CD14-positive monocyte (primary cell): ENCODE results near the gene HCN3. TPM values are rescaled to one million over a fixed set of nuclear protein-coding genes. Genes with fewer than 3 reads are reported as not detected.

ENCODE experiments used
- DNase-seq, 3 donors: peaks; one replicate each; pipeline ENCODE4 v3.0.0-alpha.2; 2011 to 2022
- H2AFZ ChIP-seq: 2 replicates; pipeline ENCODE4 v1.6.0; 2012; ENCODE audit warnings: mild to moderate bottlenecking, low read depth, low read length, inconsistent platforms; ENCODE audit not compliant: insufficient read depth, poor library complexity, severe bottlenecking
- H3K27ac ChIP-seq, 2 donors: 1 replicate in 1 of 2; 2 replicates in 1 of 2; pipeline ENCODE4 v1.5.1; 2012 to 2013; ENCODE audit warnings: low read length in 2 of 2, control low read depth in 1 of 2, inconsistent platforms in 1 of 2, low read depth in 1 of 2, mild to moderate bottlenecking in 1 of 2
- H3K27me3 ChIP-seq, 2 donors: one replicate each; pipeline versions ENCODE4 v1.6.0 to v1.6.1; 2011 to 2013; ENCODE audit warnings: low read length in 2 of 2; ENCODE audit not compliant: control insufficient read depth in 2 of 2, insufficient read depth in 2 of 2
- H3K36me3 ChIP-seq, 2 donors: replicated peaks in 1 of 2; 1 replicate in 1 of 2; 2 replicates in 1 of 2; pipeline versions ENCODE4 v1.5.1 to v1.6.1; 2012 to 2013; ENCODE audit warnings: low read length in 2 of 2, control low read depth in 1 of 2, inconsistent platforms in 1 of 2, mild to moderate bottlenecking in 1 of 2; ENCODE audit not compliant: insufficient read depth in 2 of 2, control insufficient read depth in 1 of 2
- H3K4me1 ChIP-seq, 2 donors: 1 replicate in 1 of 2; 2 replicates in 1 of 2; pipeline versions ENCODE4 v1.5.1 to v1.6.1; 2012 to 2013; ENCODE audit warnings: low read length in 2 of 2, control low read depth in 1 of 2, inconsistent platforms in 1 of 2, mild to moderate bottlenecking in 1 of 2, moderate library complexity in 1 of 2; ENCODE audit not compliant: insufficient read depth in 2 of 2, control insufficient read depth in 1 of 2
- H3K4me2 ChIP-seq: replicated peaks from 2 replicates; pipeline ENCODE3; 2012; ENCODE audit warnings: low read length, moderate library complexity, mild to moderate bottlenecking; ENCODE audit not compliant: poor library complexity, severe bottlenecking; ENCODE audit errors: extremely low read depth
- H3K4me3 ChIP-seq, 3 experiments: fragments of 200-600 bp in 1 of 3; sonication (generic) in 1 of 3; replicated peaks in 1 of 3; 1 replicate in 2 of 3; 2 replicates in 1 of 3; pipeline ENCODE4 v1.5.1; 2011 to 2013; ENCODE audit warnings: low read length in 3 of 3, mild to moderate bottlenecking in 3 of 3, control low read depth in 2 of 3, low read depth in 2 of 3, inconsistent platforms in 1 of 3, moderate library complexity in 1 of 3
- H3K79me2 ChIP-seq: 2 replicates; pipeline ENCODE4 v1.6.0; 2012; ENCODE audit warnings: mild to moderate bottlenecking, control low read depth, inconsistent platforms, low read length, moderate library complexity; ENCODE audit not compliant: insufficient read depth
- H3K9ac ChIP-seq: 2 replicates; pipeline ENCODE4 v1.6.0; 2017; ENCODE audit warnings: low read length, mild to moderate bottlenecking; ENCODE audit not compliant: insufficient read depth, poor library complexity, severe bottlenecking
- H3K9me3 ChIP-seq, 2 donors: replicated peaks in 1 of 2; 1 replicate in 1 of 2; 2 replicates in 1 of 2; pipeline versions ENCODE4 v1.5.1 to v1.6.1; 2012 to 2013; ENCODE audit warnings: low read length in 2 of 2, control low read depth in 1 of 2; ENCODE audit not compliant: control insufficient read depth in 1 of 2, insufficient read depth in 1 of 2
- H4K20me1 ChIP-seq: 2 replicates; pipeline ENCODE4 v1.6.0; 2012; ENCODE audit warnings: mild to moderate bottlenecking, low read length, control low read depth, moderate library complexity; ENCODE audit not compliant: insufficient read depth
- H3K27ac Mint-ChIP-seq, 7 donors: one replicate each; pipeline ENCODE4 v1.8.0; 2020; ENCODE audit warnings: mild to moderate bottlenecking in 7 of 7, mixed read lengths in 7 of 7, moderate library complexity in 6 of 7, inconsistent platforms in 2 of 7
- H3K27me3 Mint-ChIP-seq, 3 donors: one replicate each; pipeline ENCODE4 v1.8.0; 2021 to 2022; ENCODE audit warnings: low read depth in 3 of 3, mild to moderate bottlenecking in 3 of 3, mixed read lengths in 3 of 3, moderate library complexity in 3 of 3, inconsistent platforms in 1 of 3
- H3K36me3 Mint-ChIP-seq, 2 donors: one replicate each; pipeline ENCODE4 v1.8.0; 2020; ENCODE audit warnings: mixed read lengths in 2 of 2, inconsistent platforms in 1 of 2, mild to moderate bottlenecking in 1 of 2
- H3K4me1 Mint-ChIP-seq: one replicate; pipeline ENCODE4 v1.8.0; 2020; ENCODE audit warnings: mild to moderate bottlenecking, mixed read lengths
- H3K4me3 Mint-ChIP-seq, 2 donors: one replicate each; pipeline ENCODE4 v1.8.0; 2020; ENCODE audit warnings: mild to moderate bottlenecking in 2 of 2, mixed read lengths in 2 of 2, moderate library complexity in 1 of 2
- H3K9me3 Mint-ChIP-seq, 7 donors: one replicate each; pipeline ENCODE4 v1.8.0; 2020 to 2022; ENCODE audit warnings: mixed read lengths in 7 of 7, mild to moderate bottlenecking in 6 of 7, moderate library complexity in 6 of 7, inconsistent platforms in 2 of 7
- CTCF ChIP-seq: fragments of 200-600 bp; IDR thresholded peaks from one replicate; pipeline ENCODE4 v1.8.0; 2022; ENCODE audit warnings: antibody characterized with exemption, mild to moderate bottlenecking
- WGBS: methylation state at CpG from one replicate; pipeline ENCODE4 v1.1.5; 2013; ENCODE audit warnings: missing lambda C conversion rate; ENCODE audit not compliant: insufficient coverage; 5-methylcytosine and 5-hydroxymethylcytosine counted together
- intact Hi-C, 2 donors: fragments of 100-400 bp; cut with micrococcal nuclease; formaldehyde crosslinking; loops; one replicate each; pipeline versions ENCODE4 v1.15.0 to v1.15.1; 2023
- polyA plus RNA-seq, 3 donors: library from polyadenylated mRNA; depleted of rRNA in 1 of 3; unstranded in 2 of 3; stranded (reverse) in 1 of 3; fragments of 300-500 nt in 2 of 3; fragments of >200 nt in 1 of 3; fragmentation: Illumina TruSeq in 2 of 3; gene quantifications; 1 replicate in 2 of 3; 2 replicates in 1 of 3; pipeline ENCODE4 v1.2.3, GENCODE V29; 2012 to 2021

Gene HCN3
- polyA plus RNA-seq, 3 donors: 0.15 to 2.3 TPM; not detected in 1

GRCh38 chr1:155236451-155236850, 40.8 kb upstream of the HCN3 start:
- no peaks in the 10 kb centered on the region for H3K27me3 ChIP-seq
- no peak overlapping the region for H3K4me2 ChIP-seq
- Mint-ChIP-seq H3K27me3 (peaks cover under 1 to 2% (median 2%) of the 10 kb centered on the region in 3 donors), H3K27ac (peak overlapping the region in 1 of 7 donors; percentile 12), H3K4me1 (peaks cover 33% of the 10 kb centered on the region), H3K9me3 (peaks cover 0 to 2% (median 0%) of the 10 kb centered on the region in 7 donors), H3K4me3 (no peak overlapping the region), H3K36me3 (peaks cover 39 to 46% of the 10 kb centered on the region in 2 donors)
- H3K36me3 ChIP-seq: peaks cover 27 to 47% of the 10 kb centered on the region in 2 donors
- intact Hi-C loops: no loop called here
- no peak for DNase-seq
- TF ChIP-seq CTCF: no peak
- peak overlapping the region in 1 of 2 donors; percentile 37 for H3K27ac ChIP-seq
- peaks cover 12 to 50% of the 10 kb centered on the region in 2 donors for H3K4me1 ChIP-seq
- no peak overlapping the region for H3K4me3 ChIP-seq
- peaks cover 24% of the 10 kb centered on the region for H3K79me2 ChIP-seq
- H4K20me1 ChIP-seq: peaks cover 3% of the 10 kb centered on the region
- no peak overlapping the region for H3K9ac ChIP-seq
- WGBS: 40% methylated on average over 1 of the region's 5 CpGs
- no peaks in the 10 kb centered on the region for H3K9me3 ChIP-seq
- no peak overlapping the region for H2AFZ ChIP-seq

GRCh38 chr1:155241069-155241679, 36.1 kb upstream of the HCN3 start:
- 44% methylated on average over 1 of the region's 4 CpGs for WGBS
- peak overlapping the region; percentile 53 to 79 (median 69) for H3K4me3 ChIP-seq
- intact Hi-C loops: loop anchor here (5.0 kb wide), 1 partner anchor 34 kb away; the partner anchor contains the start of genes MTX1 (in 2 of the 2) and THBS3 (in 2 of the 2)

More at GRCh38 chr1:155241069-155241679, 36.1 kb upstream of the HCN3 start:
- TF ChIP-seq CTCF: no peak
- Mint-ChIP-seq H3K27ac (peak overlapping the region; percentile 94 to 99 (median 97)), H3K4me3 (peak overlapping the region; percentile 75 to 92), H3K4me1 (peaks cover 61% of the 10 kb centered on the region), H3K36me3 (peaks cover 31 to 35% of the 10 kb centered on the region in 2 donors), H3K27me3 (peaks cover 0 to 6% (median 2%) of the 10 kb centered on the region in 3 donors), H3K9me3 (peaks cover 0 to 2% (median 0%) of the 10 kb centered on the region in 7 donors)
- peak; percentile 79 to 95 (median 89) for DNase-seq
- Histone ChIP-seq H3K9me3 (no peaks in the 10 kb centered on the region), H3K4me1 (peaks cover 41 to 76% of the 10 kb centered on the region in 2 donors), H2AFZ (peak overlapping the region; percentile 71), H3K79me2 (peaks cover 39% of the 10 kb centered on the region), H3K27ac (peak overlapping the region; percentile 62 to 87), H3K27me3 (no peaks in the 10 kb centered on the region), H3K9ac (peak overlapping the region; percentile 54), H3K4me2 (peak overlapping the region; percentile 75), H3K36me3 (peaks cover 19 to 38% of the 10 kb centered on the region in 2 donors), H4K20me1 (peaks cover 4% of the 10 kb centered on the region)
